HG03135 (cell line): ENCODE data around the gene ERG.

ENCODE experiments used
- ATAC-seq: cut with Tn5 transposase; IDR thresholded peaks from one replicate; pipeline ENCODE4 v1.9.1; 2021; ENCODE audit warnings: mild to moderate bottlenecking, moderate library complexity; ENCODE audit not compliant: unreplicated experiment

Gene ERG

DNA sequence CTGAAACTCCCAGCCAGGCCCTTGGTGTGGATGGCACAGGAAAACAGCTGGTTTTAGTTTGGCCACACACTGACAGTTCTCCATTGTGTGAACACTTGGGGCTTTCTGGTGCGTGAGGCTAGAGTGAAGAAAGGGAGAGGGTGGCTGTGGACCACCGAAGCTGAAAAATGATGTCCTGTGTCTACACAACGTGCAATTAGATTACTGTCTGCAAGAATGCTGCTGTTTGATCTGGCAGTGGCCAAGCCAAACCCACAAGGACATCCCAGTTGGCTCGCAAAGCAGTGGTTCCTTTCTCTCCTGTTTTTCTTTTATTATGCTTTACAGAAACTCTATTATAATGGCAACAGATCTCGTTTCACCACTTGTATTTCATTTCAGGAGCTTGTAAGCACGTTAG, 58.9 kb downstream of the ERG start:
- ATAC-seq, result no peak

DNA sequence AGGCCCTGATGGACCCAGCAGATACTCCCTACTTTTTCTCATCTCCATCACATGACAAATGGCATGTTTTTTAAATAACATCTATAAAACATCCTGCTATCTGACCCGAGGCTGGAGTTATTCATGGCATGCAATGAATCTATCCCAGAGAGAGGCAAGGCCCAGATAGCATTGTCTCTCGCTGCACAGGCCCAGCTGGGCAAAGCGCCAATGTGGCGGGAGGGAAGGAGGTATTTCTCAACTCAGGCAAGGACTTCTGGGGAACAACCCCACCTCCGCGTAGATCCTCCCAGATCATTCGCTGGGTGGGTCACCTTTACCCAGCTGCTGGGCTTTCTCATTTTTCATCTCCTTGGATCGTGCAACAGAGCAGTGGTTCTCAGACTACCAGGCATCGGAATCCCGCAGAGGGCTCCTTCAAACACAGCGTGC, 59.8 kb downstream of the ERG start:
- ATAC-seq, result no peak

DNA sequence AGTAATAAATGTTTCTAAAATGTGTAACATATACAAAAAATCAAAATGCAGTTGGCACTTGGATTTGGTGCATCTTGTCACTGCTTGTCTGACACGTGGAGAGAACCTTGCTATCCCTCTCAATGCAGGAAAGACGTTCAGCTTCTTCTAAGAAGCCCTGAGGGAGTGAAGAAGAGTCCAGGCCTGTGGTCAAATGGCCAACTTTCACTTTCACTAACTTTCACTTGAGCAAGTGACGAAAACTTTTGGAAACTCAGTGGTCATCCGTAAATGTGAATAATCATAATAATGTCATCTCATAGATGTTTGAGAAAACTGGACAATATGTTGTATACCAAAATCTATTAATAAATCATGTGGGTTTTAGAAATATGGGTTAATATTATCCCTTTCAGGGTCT, 61.9 kb downstream of the ERG start:
- no peak for ATAC-seq

DNA sequence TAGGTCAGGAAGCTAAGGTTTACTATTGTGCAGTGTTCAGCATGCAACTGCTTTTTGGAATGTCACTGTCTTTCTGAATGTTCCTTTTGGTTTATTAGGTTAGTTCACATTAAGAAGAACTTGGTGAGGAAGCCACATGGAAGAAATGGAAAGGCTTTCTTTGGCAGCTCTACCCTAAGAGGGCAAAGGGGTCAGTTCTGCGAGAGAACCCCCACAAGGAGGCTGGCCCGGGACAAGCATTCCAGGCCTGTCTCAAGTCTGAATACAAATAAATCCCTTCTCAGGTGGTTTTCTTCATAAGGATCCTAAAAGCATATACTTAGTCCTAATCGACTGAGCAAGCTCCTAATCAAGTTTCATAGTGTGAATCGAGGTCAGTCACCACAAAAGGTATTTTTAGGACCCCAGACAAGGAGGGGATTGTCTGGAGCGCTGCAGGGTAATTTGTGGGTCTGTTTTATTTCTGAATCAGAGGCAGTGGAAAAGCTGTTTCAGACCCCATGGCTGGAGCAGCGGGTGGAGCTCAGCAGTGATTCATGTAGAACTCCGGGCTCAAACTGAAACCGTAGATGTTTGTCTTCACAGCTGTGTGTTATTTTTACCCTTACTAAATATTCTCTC, 63.3 kb downstream of the ERG start:
- ATAC-seq, result no peak

DNA sequence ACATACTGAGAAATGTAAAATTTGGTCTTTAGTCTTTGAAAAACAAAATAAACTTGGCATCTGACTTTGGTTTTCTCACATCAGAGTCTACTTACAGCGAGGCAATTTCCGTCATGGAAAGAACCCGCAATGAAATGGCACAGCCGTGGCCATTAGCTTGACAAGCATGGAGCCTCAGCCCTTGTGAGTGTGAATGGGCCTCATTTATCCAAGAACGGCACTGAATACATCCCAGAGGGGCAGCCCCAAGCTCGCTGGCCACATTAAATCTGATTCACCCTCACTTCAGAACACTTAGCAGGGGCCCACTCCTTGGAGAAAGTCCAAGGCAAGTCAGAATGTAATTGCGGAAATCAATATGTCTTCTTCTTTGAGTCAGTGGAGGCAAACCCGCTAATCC, 64.8 kb downstream of the ERG start:
- no peak for ATAC-seq

DNA sequence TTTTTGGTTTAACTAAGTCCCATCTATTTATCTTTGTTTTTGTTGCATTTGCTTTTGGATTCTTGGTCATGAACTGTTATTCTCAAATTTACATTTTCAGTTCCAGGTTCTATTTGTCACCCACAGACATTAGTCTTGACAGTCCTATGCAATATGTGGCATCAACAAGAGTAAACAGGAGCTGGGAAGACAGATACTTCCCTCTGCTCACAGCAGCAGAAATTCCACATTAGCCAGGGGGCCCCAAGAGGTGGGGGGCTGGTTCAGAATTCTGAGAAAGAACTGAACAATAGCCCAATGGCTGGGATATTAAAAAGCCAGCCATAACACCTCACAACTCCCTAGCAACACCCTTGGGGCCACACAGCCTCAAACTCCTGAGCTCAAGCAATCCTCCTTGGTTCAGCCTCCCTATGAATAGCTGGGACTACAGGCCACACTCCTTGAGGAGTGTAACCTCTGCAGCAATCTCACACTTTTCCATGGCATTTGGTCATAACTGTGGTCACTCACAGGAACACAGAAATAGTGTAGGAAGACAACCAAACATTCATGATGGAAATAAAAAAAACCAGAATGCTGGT, 67.8 kb downstream of the ERG start:
- no peak for ATAC-seq

DNA sequence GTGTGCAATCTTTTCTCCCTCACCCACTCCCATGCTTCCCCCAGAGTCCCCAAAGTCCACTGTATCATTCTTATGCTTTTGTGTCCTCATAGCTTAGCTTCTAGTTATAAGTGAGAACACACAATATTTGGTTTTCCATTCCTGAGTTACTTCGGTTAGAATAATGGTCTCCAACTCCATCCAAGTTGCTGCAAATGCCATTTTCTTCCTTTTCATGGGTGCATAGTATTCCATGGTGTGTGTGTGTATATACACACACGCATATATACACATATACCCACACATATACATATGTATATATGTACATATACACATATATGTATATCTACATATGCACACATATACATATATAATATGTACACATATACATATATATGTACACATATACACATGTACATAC, 69.3 kb downstream of the ERG start:
- no peak for ATAC-seq

DNA sequence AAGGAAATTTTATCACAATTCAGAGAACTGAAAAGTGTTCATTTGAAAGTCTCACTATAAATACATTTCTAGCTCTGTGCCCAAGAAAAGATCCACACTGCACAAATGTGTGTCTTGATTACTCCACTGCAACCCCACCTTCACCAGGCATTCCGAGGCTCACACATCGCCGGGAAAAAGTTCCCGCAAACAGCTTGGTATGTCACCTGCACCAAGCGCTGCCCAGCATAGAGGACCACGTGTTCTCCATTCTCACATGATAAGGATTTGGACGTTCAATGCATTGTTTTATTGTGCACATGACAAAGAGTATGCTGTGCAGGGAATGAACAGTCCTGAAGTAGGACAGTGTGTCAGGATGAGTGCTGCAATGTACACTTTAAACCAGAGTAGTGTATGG, 70.1 kb downstream of the ERG start:
- ATAC-seq, result no peak

DNA sequence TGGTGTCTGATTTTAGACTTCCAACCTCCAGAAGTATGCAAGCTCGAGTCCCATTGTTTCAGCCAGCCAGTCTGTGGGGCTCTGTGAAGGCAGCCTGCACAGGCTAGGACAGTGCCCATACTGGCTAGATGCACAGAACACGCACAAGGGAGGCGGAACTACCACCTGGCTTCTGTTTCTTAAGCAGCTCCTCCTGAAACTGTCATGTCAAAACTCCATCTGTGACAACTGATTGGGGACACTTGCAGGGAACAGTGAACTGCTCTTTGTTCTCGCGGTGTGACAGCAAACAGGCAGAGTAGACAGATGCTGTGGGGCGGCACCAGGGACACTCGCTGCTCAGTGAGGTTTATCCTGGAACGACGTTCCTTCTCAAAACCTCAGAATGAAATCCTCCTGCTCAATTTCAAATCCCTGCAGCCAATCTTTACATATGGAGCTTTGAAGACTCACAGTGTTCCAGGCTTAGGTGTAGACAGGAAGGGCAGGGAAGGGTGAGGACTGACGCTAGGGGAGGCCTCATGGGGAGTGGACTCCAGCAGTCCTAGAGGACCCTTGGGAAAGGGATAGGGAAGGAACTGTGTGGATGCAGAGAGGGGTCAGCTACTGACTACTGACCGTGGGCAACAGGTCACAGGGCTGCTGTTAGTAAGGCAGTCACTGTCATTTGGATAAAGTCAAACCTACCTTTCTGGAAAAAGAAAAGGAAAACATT, 73.8 kb downstream of the ERG start:
- ATAC-seq, result no peak

DNA sequence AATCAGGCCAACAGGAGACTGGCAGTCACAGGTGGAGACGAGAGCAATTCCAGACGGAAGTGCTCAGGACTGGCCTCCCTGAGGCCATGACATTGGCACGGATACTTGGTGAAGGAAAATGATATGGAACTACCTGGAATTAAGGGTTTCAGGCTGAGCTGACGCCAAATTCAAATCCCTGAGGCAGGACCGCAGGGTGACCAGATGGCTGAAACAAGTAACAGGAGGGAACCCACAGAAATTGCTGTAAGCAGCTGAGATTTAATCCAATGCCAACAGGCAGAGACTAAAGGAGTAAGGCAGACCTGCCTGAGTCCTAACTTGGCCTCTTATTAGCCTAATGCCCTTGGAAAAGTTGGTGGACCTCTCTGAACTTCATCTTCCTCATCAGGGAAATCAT, 76.2 kb downstream of the ERG start:
- ATAC-seq, result no peak

DNA sequence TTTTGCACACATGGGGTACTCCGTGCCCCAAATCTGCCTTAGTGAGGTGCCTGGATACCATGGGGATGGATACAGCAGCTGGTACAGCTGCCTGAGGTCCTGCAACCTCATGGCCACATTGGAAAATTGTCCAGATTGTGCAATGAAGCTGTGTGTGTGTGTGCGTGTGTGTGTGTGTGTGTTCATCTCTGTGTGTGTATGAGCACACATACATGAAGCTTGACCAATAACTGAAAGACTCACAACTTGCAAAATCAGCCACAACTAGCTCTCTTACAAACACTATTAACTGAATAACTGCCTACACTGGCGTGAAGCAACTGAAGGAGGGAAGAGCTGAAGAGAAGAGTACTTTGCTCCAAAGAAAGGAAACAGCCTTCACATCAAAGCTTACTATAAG, 78.1 kb downstream of the ERG start:
- no peak for ATAC-seq

DNA sequence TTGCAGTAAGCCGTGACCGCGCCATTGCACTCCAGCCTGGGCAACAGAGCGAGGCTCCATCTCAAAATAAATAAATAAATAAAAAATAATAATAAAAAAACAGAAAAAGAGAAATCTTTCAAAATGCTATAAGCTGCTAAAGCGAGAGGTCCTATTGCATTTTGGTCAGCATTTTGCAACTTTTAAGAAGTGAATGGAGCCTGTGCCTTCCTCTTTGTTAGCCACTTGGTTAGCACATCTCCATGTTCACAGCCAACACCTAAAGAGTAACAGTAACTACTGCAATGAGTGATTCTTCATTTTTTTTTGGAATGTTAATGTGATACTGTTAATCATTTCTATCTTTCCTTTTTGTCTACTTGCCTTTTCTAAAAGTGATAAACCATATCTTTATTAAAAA, 80.6 kb downstream of the ERG start:
- no peak for ATAC-seq

DNA sequence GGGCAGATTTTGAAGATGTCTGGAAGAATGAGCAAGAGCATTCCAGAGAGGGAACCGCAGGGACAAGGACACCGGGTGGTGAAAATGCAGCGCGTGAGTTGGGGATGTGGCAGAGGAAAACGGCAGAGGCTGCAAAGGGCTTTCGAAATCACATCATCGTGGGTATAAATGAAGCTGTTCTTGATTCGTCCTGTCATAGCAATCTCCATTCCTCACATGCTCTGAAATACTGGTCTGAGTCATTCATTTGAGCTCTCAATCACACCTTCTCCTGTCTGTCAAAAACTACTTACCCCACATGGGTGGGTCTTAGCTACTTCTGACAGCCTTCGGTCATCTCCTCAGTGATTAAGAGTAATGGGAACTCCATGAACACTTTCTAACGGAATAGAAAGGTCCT, 81.5 kb downstream of the ERG start:
- no peak for ATAC-seq

DNA sequence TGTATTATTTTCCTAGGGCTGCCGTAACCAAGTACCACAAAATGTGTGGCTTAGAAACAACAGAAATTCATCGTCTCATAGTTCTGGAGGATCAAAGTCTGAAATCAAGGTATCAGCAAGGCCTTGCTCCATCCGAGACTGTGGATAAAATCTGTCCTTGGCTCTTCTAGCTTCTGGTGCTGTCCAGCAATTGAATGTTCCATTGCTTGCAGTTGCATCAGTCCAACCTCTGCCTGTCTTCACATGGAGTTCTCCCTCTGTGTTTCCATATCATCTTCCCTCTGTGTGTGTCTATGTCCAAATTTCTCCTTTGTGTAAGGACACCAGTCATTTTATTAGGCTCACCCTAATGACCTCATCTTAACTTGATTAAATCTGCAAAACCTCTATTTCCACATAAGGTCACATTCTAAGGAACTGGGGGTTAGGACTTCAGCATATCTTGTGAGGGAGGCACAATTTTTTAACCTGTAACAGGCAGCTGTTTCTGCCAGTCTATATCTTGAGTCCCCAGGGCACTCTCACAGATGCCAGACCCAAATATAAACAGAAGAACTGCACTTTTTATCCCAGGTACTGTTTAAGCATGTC, 84.2 kb downstream of the ERG start:
- ATAC-seq, result no peak

DNA sequence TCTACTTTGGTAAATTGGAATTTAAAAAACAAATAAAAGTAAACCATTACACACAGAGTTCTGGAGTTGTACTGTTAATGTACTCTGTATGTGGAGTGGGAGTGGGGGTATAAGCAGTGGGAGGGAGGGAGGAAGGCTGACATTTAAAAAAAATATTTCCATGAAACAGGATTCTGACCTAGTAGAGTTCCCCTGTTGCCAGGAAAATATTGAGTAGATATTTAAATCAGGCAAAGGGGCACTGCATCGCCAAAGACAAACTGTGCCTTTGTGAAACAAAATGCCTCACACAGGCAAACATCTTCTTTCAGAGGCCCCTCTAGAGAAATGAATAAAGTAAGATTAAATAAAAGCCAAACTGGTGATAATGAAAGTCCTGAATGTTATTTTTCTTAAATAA, 87.8 kb downstream of the ERG start:
- ATAC-seq, result no peak

DNA sequence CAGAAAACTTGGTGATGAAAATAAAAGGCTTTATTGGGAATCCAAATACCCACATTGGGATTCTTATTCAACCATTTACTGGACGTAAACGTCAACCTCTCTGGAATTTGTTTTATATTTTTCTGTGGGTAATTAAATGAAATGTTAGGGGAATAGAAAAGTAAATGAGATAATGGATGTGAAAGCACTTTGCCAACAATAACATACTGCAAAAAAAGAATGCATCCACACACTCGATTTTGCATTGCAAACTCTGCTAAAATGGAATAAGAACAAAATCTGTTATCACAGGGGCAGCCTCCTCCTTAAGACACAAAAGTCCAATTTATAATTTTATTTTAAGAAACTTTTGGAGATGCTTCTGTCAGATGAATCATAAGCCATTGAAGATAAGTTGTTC, 88.4 kb downstream of the ERG start:
- no peak for ATAC-seq

DNA sequence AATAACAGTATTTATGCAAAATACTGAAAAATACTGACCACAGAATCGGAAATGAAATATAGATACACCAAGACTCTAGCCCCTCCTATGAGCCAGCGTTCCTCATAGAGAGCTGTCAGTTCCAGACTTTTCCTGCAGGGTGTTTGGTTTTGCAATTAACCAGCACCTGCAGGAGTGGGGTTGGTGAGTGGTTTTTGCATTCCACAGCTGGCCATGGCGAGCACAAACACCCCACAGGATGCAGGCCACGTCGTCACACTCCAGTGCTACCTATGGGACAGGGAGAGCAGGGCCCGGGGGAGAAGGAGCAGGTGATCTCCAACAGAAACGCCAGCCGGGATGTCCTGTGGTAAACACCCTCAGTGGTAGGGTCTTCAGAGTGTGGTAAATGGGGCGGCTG, 94.1 kb downstream of the ERG start:
- ATAC-seq, result no peak

DNA sequence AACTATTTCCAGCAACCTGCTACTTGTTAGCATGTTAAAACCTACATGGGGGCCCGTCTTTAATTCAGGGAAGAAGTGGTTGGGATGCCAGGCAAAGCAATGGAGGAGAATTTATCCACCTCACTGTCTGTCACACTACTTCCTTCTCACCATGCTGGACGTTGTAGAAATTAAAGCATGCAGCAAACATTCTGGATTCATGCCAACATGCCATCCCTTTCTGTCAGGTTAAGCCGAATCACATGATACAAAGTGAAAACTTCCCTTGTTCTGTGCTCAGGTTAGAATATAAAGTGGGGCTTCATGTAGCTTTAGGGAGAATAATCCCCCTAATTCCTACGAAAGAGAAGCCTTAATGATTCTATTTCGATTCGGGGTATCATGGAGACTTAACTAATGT, 95.5 kb downstream of the ERG start:
- no peak for ATAC-seq

DNA sequence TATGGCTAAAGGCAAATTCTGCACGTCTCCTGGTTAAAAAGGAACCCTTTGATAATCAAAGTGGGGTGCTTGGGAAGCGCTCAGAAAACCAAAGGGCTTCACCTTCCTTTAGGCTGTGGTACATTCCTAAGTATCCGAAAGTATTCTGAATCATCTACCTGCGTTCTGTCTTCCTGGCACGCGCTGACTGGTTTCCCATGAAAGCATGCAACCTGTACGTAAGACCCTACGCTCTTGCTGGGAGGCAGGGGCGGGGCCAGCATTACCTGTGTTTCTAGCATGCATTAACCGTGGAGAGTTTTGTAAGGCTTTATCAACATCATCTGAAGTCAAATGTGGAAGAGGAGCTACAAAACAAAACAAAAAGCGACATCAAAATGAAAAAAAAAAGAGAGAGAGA, 96.0 kb downstream of the ERG start:
- no peak for ATAC-seq

DNA sequence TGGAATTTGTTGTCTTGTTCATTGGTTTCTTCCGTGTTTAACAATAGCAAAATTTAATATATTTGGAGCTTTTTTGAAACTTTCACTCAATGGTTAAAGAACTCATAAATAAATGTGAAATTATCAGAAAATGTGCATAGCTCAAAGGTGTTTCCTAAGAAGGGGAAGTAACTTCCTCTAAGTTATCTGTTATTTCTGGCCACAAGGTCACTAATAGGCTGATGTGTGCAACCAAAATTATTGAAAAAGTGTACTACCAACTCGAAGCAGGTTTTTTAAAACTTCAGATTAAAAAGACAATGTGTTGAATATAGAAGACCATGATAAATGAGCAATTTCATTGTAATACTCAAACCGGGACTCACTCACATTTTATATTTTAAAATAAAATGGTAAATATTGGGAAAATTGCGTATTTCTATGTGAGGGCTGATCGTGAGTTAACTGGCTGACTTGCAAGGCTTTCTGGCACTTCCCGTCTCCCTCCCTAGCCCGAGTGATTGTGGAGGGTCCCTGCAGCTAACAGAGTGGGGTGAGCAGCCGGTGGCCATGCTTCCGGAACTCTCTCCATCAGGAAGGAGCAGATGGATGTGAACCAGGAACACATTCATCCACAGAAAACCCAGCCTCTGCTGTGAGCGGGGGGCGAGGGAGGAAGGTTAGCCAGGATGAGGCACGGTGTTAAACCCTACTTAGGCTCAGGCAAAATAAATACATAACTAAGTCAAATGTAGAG, 96.9 kb downstream of the ERG start:
- ATAC-seq, result no peak

DNA sequence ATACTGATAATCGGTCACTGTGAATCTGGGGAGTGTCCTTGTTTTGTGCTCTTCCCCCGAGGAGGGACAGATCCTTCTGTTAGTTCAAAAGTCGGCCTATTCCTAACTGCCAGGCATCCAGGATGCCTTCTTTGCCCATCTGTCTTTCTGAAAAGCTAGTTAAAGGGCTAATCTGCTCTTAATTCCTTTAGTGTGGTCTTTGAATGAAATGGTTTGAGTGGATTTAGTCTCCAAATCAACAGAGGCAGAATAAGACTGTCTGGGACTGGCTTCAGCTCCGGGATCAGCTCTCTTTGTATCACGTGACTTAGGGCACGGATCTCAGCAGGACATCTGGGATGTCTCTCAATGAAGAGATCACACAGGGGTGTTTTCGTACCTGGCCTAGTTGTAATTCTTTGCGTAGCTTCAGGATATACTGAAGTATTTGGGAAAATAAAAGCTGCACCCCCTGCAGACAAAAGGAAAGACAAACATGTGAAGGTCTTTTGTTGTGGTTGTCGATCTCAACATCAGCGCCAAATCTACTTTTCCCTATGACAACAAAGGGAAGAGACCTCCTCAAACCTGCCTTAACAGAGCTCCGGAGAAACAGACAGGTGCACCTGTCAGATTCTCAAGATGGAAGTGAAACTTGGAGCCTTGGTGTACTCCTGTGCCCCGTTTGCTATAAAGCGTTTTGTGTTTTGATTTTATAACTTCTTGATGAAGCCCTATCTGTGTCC, 97.9 kb downstream of the ERG start:
- ATAC-seq, result no peak
